ENCODE measurements around the gene CLMP. TPM values are rescaled to one million over a fixed set of nuclear protein-coding genes. Genes with fewer than 3 reads are reported as not detected.

CLMP gene
- total and polyA plus RNA-seq, 9 of the 15 experiments (the other 6 are each of a cell fraction or from before 2014, with no cell fraction given): 0.02 to 0.15 (median 0.03) TPM; not detected in 6

DNA sequence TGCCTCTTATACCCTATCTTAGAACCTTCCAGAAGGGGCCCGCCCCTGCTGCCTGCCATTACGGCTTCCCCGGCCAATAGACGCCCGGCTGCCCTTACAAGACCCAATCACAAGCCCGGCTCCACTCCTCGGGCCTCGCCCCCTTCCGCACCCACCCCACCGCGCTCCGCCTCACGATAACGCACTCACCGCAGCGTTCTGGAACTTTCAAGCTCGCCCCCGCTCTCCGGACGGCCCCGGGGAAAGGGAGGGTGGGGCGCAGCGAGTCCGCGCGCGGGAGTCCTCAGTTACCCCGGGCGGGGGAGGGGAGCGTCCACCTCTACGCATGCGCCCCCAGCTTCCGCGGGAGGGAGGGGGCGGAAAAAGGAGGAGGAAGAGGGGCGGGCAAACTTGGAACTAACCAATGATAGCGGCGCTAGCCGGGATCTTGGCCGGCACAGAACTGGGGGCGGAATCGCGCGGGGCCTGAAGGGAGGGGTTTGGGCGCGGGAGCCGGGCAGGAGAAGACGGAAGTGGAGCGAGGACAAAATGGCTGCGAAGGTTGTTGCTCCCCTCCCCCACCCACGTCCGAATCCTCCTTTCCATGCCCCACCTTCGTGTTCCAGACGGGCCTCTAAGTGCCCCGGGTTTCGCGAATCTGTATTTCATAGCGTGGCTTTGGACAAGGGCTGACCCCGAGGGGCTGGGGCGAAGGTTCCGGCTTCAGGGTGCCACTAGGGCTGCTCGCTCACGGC lies 132.7 kb downstream of the CLMP start (continued):
- TF ChIP-seq, protein P1, sequence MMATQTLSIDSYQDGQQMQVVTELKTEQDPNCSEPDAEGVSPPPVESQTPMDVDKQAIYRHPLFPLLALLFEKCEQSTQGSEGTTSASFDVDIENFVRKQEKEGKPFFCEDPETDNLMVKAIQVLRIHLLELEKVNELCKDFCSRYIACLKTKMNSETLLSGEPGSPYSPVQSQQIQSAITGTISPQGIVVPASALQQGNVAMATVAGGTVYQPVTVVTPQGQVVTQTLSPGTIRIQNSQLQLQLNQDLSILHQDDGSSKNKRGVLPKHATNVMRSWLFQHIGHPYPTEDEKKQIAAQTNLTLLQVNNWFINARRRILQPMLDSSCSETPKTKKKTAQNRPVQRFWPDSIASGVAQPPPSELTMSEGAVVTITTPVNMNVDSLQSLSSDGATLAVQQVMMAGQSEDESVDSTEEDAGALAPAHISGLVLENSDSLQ (IDR thresholded peaks at IDR 0.05): peak; percentile 91
- no peak for TF ChIP-seq SNRNP70 (optimal IDR thresholded peaks at IDR 0.05; ENCODE audit: low read depth, low read length)
- TF ChIP-seq ELF2 (CRISPR knock-in tag; IDR thresholded peaks at IDR 0.05): peak; percentile 30; the same call in 1 of the 2 replicates
- peak; percentile 33; the same call in 1 of the 2 replicates for TF ChIP-seq EP300 (IDR thresholded peaks at IDR 0.05; ENCODE audit: low read length)
- no peak for TF ChIP-seq ZNF175 (CRISPR knock-in tag; IDR thresholded peaks at IDR 0.05; ENCODE audit: low read depth)
- TF ChIP-seq, protein P2, sequence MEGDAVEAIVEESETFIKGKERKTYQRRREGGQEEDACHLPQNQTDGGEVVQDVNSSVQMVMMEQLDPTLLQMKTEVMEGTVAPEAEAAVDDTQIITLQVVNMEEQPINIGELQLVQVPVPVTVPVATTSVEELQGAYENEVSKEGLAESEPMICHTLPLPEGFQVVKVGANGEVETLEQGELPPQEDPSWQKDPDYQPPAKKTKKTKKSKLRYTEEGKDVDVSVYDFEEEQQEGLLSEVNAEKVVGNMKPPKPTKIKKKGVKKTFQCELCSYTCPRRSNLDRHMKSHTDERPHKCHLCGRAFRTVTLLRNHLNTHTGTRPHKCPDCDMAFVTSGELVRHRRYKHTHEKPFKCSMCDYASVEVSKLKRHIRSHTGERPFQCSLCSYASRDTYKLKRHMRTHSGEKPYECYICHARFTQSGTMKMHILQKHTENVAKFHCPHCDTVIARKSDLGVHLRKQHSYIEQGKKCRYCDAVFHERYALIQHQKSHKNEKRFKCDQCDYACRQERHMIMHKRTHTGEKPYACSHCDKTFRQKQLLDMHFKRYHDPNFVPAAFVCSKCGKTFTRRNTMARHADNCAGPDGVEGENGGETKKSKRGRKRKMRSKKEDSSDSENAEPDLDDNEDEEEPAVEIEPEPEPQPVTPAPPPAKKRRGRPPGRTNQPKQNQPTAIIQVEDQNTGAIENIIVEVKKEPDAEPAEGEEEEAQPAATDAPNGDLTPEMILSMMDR (IDR thresholded peaks at IDR 0.05 in 2 of 3, conservative IDR thresholded peaks at IDR 0.05 in 1 of 3; ENCODE audit: insufficient read depth in 2 of 3, low read depth in 1 of 3, low read length in 3 of 3): no peak
- peak in 1 of 2 experiments; percentile 12; a peak in 1 of 4 replicates for TF ChIP-seq FOXK2 (conservative IDR thresholded peaks at IDR 0.05 in 1 of 2, IDR thresholded peaks at IDR 0.05 in 1 of 2; ENCODE audit: low read depth in 2 of 2)
- TF ChIP-seq MYBL2 (IDR thresholded peaks at IDR 0.05; ENCODE audit: low read depth): no peak
- TF ChIP-seq MYBL2 (CRISPR knock-in tag; IDR thresholded peaks at IDR 0.05; ENCODE audit: borderline replicate concordance): no peak
- no peak for TF ChIP-seq FOSL1 (tag; conservative IDR thresholded peaks at IDR 0.05)
- TF ChIP-seq ZNF76 (CRISPR knock-in tag; IDR thresholded peaks at IDR 0.05; ENCODE audit: borderline replicate concordance): no peak
- no peak for TF ChIP-seq ZNF24 (IDR thresholded peaks at IDR 0.05)
- TF ChIP-seq, protein P3, sequence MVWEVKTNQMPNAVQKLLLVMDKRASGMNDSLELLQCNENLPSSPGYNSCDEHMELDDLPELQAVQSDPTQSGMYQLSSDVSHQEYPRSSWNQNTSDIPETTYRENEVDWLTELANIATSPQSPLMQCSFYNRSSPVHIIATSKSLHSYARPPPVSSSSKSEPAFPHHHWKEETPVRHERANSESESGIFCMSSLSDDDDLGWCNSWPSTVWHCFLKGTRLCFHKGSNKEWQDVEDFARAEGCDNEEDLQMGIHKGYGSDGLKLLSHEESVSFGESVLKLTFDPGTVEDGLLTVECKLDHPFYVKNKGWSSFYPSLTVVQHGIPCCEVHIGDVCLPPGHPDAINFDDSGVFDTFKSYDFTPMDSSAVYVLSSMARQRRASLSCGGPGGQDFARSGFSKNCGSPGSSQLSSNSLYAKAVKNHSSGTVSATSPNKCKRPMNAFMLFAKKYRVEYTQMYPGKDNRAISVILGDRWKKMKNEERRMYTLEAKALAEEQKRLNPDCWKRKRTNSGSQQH (CRISPR knock-in tag; IDR thresholded peaks at IDR 0.05): no peak
- TF ChIP-seq, protein P4, sequence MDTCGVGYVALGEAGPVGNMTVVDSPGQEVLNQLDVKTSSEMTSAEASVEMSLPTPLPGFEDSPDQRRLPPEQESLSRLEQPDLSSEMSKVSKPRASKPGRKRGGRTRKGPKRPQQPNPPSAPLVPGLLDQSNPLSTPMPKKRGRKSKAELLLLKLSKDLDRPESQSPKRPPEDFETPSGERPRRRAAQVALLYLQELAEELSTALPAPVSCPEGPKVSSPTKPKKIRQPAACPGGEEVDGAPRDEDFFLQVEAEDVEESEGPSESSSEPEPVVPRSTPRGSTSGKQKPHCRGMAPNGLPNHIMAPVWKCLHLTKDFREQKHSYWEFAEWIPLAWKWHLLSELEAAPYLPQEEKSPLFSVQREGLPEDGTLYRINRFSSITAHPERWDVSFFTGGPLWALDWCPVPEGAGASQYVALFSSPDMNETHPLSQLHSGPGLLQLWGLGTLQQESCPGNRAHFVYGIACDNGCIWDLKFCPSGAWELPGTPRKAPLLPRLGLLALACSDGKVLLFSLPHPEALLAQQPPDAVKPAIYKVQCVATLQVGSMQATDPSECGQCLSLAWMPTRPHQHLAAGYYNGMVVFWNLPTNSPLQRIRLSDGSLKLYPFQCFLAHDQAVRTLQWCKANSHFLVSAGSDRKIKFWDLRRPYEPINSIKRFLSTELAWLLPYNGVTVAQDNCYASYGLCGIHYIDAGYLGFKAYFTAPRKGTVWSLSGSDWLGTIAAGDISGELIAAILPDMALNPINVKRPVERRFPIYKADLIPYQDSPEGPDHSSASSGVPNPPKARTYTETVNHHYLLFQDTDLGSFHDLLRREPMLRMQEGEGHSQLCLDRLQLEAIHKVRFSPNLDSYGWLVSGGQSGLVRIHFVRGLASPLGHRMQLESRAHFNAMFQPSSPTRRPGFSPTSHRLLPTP (IDR thresholded peaks at IDR 0.05; ENCODE audit: borderline replicate concordance, extremely low read depth, insufficient read length): no peak
- no peak for TF ChIP-seq XRCC3 (IDR thresholded peaks at IDR 0.05)
- TF ChIP-seq, protein P5, sequence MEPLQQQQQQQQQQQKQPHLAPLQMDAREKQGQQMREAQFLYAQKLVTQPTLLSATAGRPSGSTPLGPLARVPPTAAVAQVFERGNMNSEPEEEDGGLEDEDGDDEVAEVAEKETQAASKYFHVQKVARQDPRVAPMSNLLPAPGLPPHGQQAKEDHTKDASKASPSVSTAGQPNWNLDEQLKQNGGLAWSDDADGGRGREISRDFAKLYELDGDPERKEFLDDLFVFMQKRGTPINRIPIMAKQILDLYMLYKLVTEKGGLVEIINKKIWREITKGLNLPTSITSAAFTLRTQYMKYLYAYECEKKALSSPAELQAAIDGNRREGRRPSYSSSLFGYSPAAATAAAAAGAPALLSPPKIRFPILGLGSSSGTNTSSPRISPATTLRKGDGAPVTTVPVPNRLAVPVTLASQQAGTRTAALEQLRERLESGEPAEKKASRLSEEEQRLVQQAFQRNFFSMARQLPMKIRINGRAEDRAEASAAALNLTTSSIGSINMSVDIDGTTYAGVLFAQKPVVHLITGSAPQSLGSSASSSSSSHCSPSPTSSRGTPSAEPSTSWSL (CRISPR knock-in tag; IDR thresholded peaks at IDR 0.05; ENCODE audit: borderline replicate concordance): no peak
- TF ChIP-seq SUPT5H (IDR thresholded peaks at IDR 0.05): peak; percentile 11; the same call in 1 of the 2 replicates

Data from K562 (cell line).